IPS DF 6.9 (cell line): ENCODE measurements around the gene NOX1.
"Not testable (repeated sequence)": the region's sequence is repeated elsewhere in the genome, so short reads cannot be mapped to it uniquely, and the experiment has no call there.

Experiments
- DNase-seq: peaks from one replicate; pipeline ENCODE4 v3.0.0-alpha.2; 2013; ENCODE audit warnings: low read depth, low spot score
- H3K27ac ChIP-seq: one replicate; pipeline ENCODE4 v1.5.1; 2013; ENCODE audit warnings: low read length, control low read depth
- H3K27me3 ChIP-seq: 2 replicates; pipeline ENCODE4 v1.6.1; 2013; ENCODE audit warnings: mild to moderate bottlenecking, low read length; ENCODE audit not compliant: control insufficient read depth, insufficient read depth
- H3K36me3 ChIP-seq: 2 replicates; pipeline ENCODE4 v1.6.1; 2013; ENCODE audit warnings: low read length; ENCODE audit not compliant: control insufficient read depth, insufficient read depth
- H3K4me1 ChIP-seq: 2 replicates; pipeline ENCODE4 v1.6.1; 2013; ENCODE audit warnings: low read length; ENCODE audit not compliant: control insufficient read depth, insufficient read depth
- H3K4me3 ChIP-seq: 2 replicates; pipeline ENCODE4 v1.5.1; 2013; ENCODE audit warnings: mild to moderate bottlenecking, low read length
- H3K9me3 ChIP-seq: 2 replicates; pipeline ENCODE4 v1.6.1; 2013; ENCODE audit warnings: low read length, inconsistent platforms; ENCODE audit not compliant: control insufficient read depth, insufficient read depth
- WGBS: extraction: QIAGEN DNeasy Blood & Tissue Kit; methylation state at CpG from one replicate; pipeline ENCODE4 v1.1.7; 2013; ENCODE audit warnings: mixed read lengths, missing lambda C conversion rate; ENCODE audit not compliant: insufficient read length, insufficient coverage; 5-methylcytosine and 5-hydroxymethylcytosine counted together

The NOX1 gene

GRCh38 chrX:100819837-100820666 lies 54.1 kb downstream of the NOX1 start, which contains the start of gene CSTF2:
Gene CSTF2 (plus strand): TSS chrX:100820391. CDS start chrX:100820417, 26 bp downstream.
- no peaks in the 10 kb centered on the region for H3K9me3 ChIP-seq
- WGBS, result no CpG with 5 or more reads among the region's 49 CpGs
- H3K27ac ChIP-seq, result no peak within 1 kb of the TSS
- H3K36me3 ChIP-seq, result no peaks in the 10 kb centered on the region
- peak within 1 kb of the TSS; percentile 100; the same call in 1 of the 2 replicates for H3K4me3 ChIP-seq
- H3K27me3 ChIP-seq, result no peaks in the 10 kb centered on the region
- H3K4me1 ChIP-seq, result no peaks in the 10 kb centered on the region
- DNase-seq, result peak; percentile 41

DNA sequence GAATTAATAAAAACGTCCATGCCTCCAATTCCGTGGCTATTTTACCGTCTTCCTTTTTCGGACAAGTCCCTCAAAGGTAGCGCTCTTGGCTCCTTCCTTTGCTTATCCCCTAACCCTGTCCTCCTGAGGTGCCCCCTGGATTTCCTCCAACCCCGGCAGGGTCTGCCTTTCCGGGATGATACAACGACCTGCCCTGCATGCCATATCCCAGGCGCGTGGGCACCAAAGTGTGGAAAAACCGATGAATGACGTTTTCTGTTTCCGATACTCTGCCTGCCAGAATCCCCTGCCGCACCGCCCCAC lies 54.7 kb downstream of the NOX1 start:
- H3K9me3 ChIP-seq, result no peaks in the 10 kb centered on the region
- no peak for DNase-seq
- no peak overlapping the region for H3K27ac ChIP-seq
- H3K36me3 ChIP-seq, result no peaks in the 10 kb centered on the region
- no peaks in the 10 kb centered on the region for H3K27me3 ChIP-seq
- no CpG with 5 or more reads among the region's 15 CpGs for WGBS
- H3K4me1 ChIP-seq, result no peaks in the 10 kb centered on the region
- peak overlapping the region; percentile 100; the same call in 1 of the 2 replicates for H3K4me3 ChIP-seq

- Histone ChIP-seq H3K27ac (no peak overlapping the region), H3K4me1 (no peaks in the 10 kb centered on the region), H3K36me3 (no peaks in the 10 kb centered on the region), H3K9me3 (no peaks in the 10 kb centered on the region), H3K27me3 (no peaks in the 10 kb centered on the region), H3K4me3 (no peak overlapping the region)
- no peak for DNase-seq
- WGBS, result no CpG with 5 or more reads among the region's 2 CpGs
Observed at GRCh38 chrX:100817340-100817739, 56.8 kb downstream of the NOX1 start.

GRCh38 chrX:100812216-100813158 lies 61.7 kb downstream of the NOX1 start:
- H3K4me1 ChIP-seq, result no peaks in the 10 kb centered on the region

DNA sequence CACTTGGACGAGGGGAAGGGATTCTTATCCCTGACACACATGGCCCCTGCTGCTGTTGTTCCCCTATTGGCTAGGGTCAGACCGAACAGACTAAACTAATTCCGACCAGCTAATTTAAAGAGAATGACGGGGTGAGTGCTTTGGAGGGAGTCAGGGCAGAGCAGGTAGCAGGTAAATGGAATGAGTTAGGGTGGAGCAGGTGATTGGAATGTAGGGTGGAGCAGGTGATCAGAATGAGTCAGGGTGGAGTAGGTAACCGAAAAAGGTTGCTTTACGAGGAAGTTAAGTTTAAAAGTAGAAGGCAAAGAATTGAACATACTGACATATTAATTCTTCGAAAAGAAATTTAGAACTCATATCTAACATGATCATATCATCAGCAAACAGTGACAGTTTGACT lies 65.9 kb downstream of the NOX1 start:
- H3K4me1 ChIP-seq, H3K36me3 ChIP-seq, H3K27me3 ChIP-seq, DNase-seq, H3K4me3 ChIP-seq, H3K9me3 ChIP-seq, H3K27ac ChIP-seq: not testable (repeated sequence)
- WGBS, result no CpG with 5 or more reads among the region's 7 CpGs

More at GRCh38 chrX:100812216-100813158, 61.7 kb downstream of the NOX1 start:
- WGBS, result no CpG with 5 or more reads among the region's 12 CpGs
- DNase-seq, result no peak
- Histone ChIP-seq H3K36me3 (no peaks in the 10 kb centered on the region), H3K27me3 (no peaks in the 10 kb centered on the region), H3K9me3 (no peaks in the 10 kb centered on the region), H3K4me3 (no peak overlapping the region), H3K27ac (no peak overlapping the region)

DNA sequence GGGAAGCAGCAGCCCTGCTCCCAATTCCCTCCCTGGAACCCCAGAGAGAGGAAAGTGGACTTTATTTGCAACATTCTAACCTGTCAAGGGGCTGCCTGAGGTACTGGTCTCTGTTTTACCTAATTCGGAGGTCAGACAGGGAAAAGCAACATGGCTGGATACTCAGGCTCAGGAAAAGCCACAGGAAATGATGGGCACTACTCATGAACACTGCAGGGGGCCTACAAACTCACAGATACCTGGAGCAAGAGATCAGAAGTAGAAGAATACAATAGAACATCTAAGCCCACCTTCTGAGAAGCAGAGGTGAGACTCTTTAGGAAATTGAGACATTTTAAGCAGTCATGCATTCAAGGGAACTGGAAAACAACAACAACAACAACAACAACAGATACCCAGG lies 69.4 kb downstream of the NOX1 start:
- H3K27me3 ChIP-seq, result no peaks in the 10 kb centered on the region
- H3K9me3 ChIP-seq, result no peaks in the 10 kb centered on the region
- no CpG with 5 or more reads among the region's 1 CpG for WGBS
- H3K36me3 ChIP-seq, result no peaks in the 10 kb centered on the region
- no peak for DNase-seq
- no peak overlapping the region for H3K27ac ChIP-seq
- no peak overlapping the region for H3K4me3 ChIP-seq
- H3K4me1 ChIP-seq, result no peaks in the 10 kb centered on the region

DNA sequence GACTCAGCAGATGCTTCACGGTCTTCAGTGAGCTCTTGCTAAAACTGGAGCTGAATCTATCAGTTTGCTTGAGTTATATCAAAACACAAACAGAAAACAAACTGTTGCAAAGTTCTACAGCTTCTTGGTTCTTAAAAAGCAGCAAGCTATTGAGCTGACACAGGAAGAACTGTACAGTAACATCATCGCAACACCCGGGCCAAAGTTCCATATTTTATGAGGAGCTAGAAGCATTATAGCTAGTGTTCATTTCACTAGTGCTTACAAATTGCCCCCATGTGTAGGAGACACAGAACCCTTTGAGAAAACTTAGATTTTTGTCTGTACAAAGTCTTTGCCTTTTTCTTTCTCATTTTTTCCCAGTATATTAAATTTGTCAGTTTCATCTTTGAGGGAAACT lies 71.3 kb downstream of the NOX1 start:
- no peak overlapping the region for H3K4me3 ChIP-seq
- no peaks in the 10 kb centered on the region for H3K36me3 ChIP-seq
- WGBS, result no CpG with 5 or more reads among the region's 3 CpGs
- H3K9me3 ChIP-seq, result no peaks in the 10 kb centered on the region
- DNase-seq, result no peak
- H3K27ac ChIP-seq, result no peak overlapping the region
- H3K27me3 ChIP-seq, result no peaks in the 10 kb centered on the region
- H3K4me1 ChIP-seq, result no peaks in the 10 kb centered on the region

DNA sequence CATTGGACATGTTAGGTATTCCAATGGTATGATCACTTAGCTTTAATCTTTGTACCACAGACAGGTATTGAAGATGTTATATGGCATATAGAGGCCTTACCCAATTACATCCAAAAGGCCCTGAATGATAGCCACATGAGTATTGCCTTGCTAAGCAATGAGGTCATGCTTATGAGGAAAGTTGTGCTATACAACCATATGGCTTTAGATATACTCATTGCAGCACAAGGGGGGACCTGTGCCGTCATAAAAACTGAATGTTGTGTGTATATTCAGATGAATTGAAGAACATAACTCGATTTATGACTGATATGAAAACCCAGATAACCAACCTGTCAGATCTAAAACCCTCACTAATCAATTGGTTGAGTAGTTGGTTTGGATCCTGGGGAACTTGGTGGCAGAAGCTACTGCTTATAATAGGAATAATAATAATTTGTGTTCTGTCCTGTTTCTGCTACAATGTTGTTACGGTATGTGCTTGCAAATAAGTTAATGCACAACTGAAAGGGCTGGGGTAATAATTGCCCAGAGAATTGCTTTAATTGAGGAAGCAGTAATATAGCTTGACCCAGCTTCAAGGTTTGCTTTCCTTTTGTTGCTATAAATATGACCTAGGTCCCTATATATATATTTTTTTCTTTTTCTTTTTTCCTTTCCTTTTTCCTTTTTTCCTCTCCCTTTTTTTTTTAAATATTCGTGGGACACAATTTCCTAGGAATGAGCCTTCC lies 75.5 kb downstream of the NOX1 start:
- Histone ChIP-seq H3K36me3 (no peaks in the 10 kb centered on the region), H3K4me3 (no peak overlapping the region), H3K4me1 (no peaks in the 10 kb centered on the region), H3K27ac (no peak overlapping the region), H3K27me3 (no peaks in the 10 kb centered on the region), H3K9me3 (no peaks in the 10 kb centered on the region)
- no peak for DNase-seq
- no CpG with 5 or more reads among the region's 4 CpGs for WGBS

DNA sequence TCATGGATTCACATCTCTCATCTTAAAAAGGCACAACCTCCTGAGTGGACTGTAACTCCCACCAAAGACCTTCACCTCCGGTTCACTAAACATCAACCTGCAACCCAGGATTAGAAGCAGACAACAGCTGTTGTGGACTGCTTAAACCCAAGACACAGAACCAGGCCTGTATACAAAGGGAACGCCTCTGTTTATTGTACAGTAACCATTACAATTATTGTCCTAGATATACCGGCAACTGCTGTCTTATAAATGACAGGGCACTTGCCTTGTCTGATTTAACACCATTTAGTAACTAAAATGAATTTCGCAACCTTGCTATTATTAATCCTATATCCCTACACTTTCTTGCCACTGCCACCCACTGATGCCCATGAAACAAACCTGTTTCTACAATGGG lies 76.8 kb downstream of the NOX1 start:
- WGBS, result no CpG with 5 or more reads among the region's 4 CpGs
- no peaks in the 10 kb centered on the region for H3K9me3 ChIP-seq
- no peak overlapping the region for H3K4me3 ChIP-seq
- H3K27ac ChIP-seq, result no peak overlapping the region
- H3K36me3 ChIP-seq, result no peaks in the 10 kb centered on the region
- no peak for DNase-seq
- H3K4me1 ChIP-seq, result no peaks in the 10 kb centered on the region
- no peaks in the 10 kb centered on the region for H3K27me3 ChIP-seq

GRCh38 chrX:100796371-100796770 lies 77.8 kb downstream of the NOX1 start:
- H3K36me3 ChIP-seq, H3K27ac ChIP-seq, H3K4me1 ChIP-seq, H3K27me3 ChIP-seq, H3K9me3 ChIP-seq, DNase-seq, H3K4me3 ChIP-seq: not testable (repeated sequence)
- WGBS, result no CpG with 5 or more reads among the region's 7 CpGs
